H7 (cell line): Measurements from ENCODE around the gene CAMK1D. TPM values are rescaled to one million over a fixed set of nuclear protein-coding genes. Genes with fewer than 3 reads are reported as not detected.
"Not testable (repeated sequence)": the region's sequence is repeated elsewhere in the genome, so short reads cannot be mapped to it uniquely, and the experiment has no call there.

Experiments used
- DNase-seq: peaks from one replicate; pipeline ENCODE4 v3.0.0; 2012
- H3K27me3 ChIP-seq: 2 replicates; pipeline ENCODE4 v1.6.0; 2011; ENCODE audit warnings: mild to moderate bottlenecking, low read length; ENCODE audit not compliant: control insufficient read depth, insufficient read depth
- H3K36me3 ChIP-seq: replicated peaks from 2 replicates; pipeline ENCODE4 v1.5.1; 2011; ENCODE audit warnings: low read length; ENCODE audit not compliant: control insufficient read depth, insufficient read depth
- H3K4me3 ChIP-seq: 2 replicates; pipeline ENCODE4 v1.5.1; 2011; ENCODE audit warnings: low read depth, mild to moderate bottlenecking, control low read depth, low read length, moderate library complexity; ENCODE audit not compliant: insufficient read depth
- total RNA-seq: library from RNA; depleted of rRNA; stranded (reverse); fragments of >200 nt; shearing (Covaris generic); gene quantifications from 2 replicates; pipeline ENCODE4 v1.2.3, GENCODE V29; 2014

Gene CAMK1D
- total RNA-seq, 1 experiment from 2014 or later = 2.9 TPM

GRCh38 chr10:12796401-12797160, 447.2 kb downstream of the CAMK1D start:
- no peaks in the 10 kb centered on the region for H3K27me3 ChIP-seq
- DNase-seq = no peak
- H3K4me3 ChIP-seq = no peak overlapping the region
- no peaks in the 10 kb centered on the region for H3K36me3 ChIP-seq

- no peak for DNase-seq
- Histone ChIP-seq H3K36me3 (no peaks in the 10 kb centered on the region), H3K4me3 (no peak overlapping the region), H3K27me3 (no peaks in the 10 kb centered on the region)
These were observed 448.3 kb downstream of the CAMK1D start for GRCh38 chr10:12797471-12798262.

- H3K27me3 ChIP-seq = no peaks in the 10 kb centered on the region
- no peak for DNase-seq
- no peaks in the 10 kb centered on the region for H3K36me3 ChIP-seq
- no peak overlapping the region for H3K4me3 ChIP-seq
These were observed 449.8 kb downstream of the CAMK1D start for GRCh38 chr10:12799144-12799543.

GRCh38 chr10:12799714-12800113, 450.4 kb downstream of the CAMK1D start:
- no peaks in the 10 kb centered on the region for H3K36me3 ChIP-seq
- no peak for DNase-seq
- no peak overlapping the region for H3K4me3 ChIP-seq
- no peaks in the 10 kb centered on the region for H3K27me3 ChIP-seq

DNA sequence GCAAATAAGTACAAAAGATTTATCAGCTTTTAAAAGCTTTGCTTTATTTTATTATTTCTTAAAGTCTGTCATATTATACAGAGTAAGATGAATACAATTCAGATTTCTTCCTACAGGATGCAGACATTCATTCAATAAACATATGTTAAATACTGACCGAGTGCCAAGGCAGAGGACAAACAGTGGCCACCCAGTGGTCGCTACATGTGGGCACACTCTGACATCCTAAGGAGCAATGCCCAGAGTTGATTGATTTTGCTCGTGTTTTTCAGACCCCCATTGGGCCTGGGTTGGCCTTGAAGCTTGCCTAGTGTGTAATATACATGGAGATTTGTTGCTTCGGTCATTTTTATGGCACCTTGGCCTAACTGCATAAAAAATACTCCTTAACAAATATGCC, 451.0 kb downstream of the CAMK1D start:
- DNase-seq = no peak
- H3K4me3 ChIP-seq = no peak overlapping the region
- no peaks in the 10 kb centered on the region for H3K27me3 ChIP-seq
- H3K36me3 ChIP-seq = no peaks in the 10 kb centered on the region

DNA sequence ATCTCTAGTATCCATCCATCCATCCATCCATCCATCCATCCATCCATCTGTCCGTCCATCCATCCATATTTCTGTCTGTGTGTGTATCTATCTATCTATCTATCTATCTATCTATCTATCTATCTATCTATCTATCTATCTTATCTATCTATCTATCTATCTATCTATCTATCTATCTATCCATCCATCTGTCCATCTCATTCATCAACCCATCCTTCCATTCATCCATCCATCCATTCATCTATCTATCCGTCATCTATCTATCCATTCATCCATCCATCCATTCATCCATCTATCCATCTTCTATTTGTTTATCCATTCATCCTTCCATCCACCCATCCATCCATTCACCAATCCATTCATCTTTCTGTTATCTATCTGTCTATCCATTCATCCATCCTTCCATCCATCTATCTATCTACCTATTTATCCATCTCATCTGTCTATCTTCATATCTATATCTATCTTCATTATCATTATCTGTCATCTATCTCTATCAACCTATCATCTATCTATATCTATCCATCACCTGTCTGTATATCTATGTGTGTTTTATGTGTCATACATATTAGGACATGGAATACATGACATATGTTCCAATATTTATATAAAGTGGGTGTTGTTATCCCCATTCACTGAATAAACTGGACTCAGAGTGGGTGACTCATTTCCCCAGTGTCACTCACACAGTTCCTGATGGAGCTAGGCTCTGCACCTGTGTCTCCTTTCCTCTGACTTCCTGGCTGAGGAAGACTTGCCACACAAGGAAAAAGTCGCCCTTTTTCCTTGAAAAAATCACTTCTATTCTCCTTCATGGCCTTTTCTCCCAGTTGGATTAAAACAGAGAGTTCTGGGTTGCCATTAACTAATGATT, 452.1 kb downstream of the CAMK1D start:
- Histone ChIP-seq H3K4me3 (no peak overlapping the region), H3K36me3 (no peaks in the 10 kb centered on the region), H3K27me3 (no peaks in the 10 kb centered on the region)
- no peak for DNase-seq

- no peaks in the 10 kb centered on the region for H3K36me3 ChIP-seq
- H3K4me3 ChIP-seq = no peak overlapping the region
- DNase-seq = no peak
- H3K27me3 ChIP-seq = no peaks in the 10 kb centered on the region
These were observed 454.4 kb downstream of the CAMK1D start for GRCh38 chr10:12803776-12804175.

DNA sequence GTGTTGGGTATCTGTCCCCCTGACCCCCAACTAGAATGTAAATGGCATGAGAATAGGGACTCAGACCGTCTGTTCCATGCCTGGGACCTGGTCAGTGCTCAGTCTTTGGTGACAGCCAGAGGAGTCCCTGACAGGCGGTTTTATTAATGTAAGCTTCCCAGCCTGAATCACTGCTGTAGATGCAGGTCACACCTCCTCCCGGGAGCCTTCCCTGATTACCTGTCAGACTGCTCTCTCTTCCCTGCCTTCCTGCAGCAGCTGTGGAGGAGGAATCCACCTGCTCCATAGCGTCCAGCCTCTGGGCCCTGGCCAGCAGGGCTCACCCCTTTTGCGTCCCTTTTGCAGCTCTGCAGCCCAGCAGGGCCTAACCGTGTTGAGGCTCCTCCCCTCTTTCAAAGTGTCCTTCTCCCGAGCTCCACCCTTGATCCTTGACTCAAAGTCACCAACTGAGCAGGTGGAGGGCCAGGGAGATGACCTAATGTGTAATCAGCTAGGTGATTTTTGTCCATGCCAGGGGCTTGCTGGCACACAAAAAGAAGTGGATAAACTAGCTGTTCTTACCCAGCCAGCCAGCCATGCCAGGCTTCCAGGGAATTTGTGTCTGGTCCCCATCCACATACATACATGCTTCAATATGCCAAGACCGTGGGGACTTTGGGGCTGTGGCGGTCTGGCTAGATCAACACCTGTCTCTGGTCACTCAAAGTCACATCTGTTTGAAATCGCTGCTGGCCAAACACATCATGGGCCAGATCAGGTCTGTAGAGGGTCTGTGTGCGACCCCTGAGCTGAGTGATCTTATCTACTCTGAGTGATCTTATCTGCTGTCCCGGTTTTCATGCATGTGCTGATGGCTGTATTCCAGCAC, 457.1 kb downstream of the CAMK1D start:
- DNase-seq = no peak
- Histone ChIP-seq H3K4me3 (no peak overlapping the region), H3K36me3 (no peaks in the 10 kb centered on the region), H3K27me3 (no peaks in the 10 kb centered on the region)

DNA sequence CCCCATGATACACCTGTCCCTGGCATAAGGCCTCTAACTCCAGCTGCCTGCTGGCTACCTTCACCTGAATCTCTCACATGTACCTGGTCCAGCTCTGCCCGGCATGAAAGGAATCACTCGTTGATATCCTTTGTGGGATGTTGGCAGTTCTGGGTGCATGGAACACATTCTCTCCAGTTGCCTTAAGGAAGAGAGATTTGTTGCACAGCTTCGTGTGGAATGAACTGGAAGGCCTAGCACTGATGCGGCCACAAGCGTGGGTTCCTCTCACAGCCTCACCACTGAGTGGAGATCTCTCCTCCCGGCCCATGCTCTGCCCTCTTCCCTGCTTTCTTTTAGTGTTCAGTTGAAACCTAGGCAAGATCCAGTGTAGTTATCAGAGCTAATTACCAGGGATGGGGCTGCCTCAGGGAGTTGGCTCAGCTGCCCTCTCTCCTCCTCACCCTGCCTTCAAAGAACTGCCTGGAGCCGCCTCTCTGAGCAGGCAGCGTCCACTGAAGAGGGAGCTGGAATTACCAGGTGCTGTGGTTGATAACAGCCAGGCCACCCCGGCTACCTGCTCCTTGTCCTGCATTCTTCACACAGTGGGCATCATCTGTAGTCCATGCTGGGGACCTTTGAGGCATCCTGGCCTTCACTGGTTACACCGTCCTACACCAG, 457.9 kb downstream of the CAMK1D start:
- Histone ChIP-seq H3K27me3 (no peaks in the 10 kb centered on the region), H3K4me3 (no peak overlapping the region), H3K36me3 (no peaks in the 10 kb centered on the region)
- no peak for DNase-seq

DNA sequence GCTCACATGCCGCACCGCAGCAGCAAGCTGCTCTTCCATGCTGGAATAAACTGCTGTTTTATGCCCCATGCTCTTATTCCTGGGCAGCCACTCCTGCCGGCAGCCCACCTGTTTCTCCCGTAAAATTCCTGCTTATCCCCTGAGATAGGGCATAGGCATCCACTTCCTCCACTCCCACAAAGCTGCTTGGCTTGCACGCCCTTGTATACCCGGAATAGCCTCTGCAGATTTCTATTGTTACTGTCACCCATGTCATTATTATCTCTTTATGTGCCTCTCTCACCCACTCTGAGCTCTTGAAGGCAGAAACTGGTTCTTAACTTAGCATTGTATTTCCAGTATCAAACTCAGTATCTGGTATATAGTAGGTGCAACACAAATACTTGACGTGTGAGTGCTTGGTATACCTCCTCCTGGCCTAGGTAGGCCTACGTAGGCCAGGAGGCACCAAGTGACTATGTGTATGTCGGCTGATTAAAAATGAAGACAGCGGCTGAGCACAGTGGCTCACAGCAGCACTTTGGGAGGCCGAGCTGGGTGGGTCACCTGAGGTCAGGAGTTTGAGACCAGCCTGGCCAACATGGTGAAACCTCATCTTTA, 458.8 kb downstream of the CAMK1D start:
- Histone ChIP-seq H3K27me3 (no peaks in the 10 kb centered on the region), H3K36me3 (no peaks in the 10 kb centered on the region), H3K4me3 (no peak overlapping the region)
- no peak for DNase-seq

DNA sequence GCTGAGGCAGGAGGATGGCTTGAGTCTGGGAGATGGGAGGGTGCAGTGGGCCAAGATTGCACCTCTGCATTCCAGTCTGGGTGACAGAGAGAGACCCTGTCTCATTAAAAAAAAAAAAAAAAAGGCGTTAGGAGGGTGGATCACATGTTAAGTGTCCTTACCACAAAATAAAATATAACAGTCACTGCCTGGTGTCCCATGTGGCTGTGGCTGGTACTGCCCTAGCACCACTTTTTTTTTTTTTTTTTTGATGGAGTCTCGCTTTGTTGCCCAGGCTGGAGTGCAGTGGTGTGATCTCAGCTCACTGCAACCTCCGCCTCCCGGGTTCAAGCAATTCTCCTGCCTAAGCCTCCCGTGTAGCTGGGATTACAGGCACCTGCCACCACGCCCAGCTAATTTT, 460.7 kb downstream of the CAMK1D start:
- H3K36me3 ChIP-seq, H3K27me3 ChIP-seq, DNase-seq, H3K4me3 ChIP-seq: not testable (repeated sequence)

- Histone ChIP-seq H3K27me3 (no peaks in the 10 kb centered on the region), H3K36me3 (no peaks in the 10 kb centered on the region), H3K4me3 (no peak overlapping the region)
- no peak for DNase-seq
These were observed 462.5 kb downstream of the CAMK1D start for GRCh38 chr10:12811826-12812225.

DNA sequence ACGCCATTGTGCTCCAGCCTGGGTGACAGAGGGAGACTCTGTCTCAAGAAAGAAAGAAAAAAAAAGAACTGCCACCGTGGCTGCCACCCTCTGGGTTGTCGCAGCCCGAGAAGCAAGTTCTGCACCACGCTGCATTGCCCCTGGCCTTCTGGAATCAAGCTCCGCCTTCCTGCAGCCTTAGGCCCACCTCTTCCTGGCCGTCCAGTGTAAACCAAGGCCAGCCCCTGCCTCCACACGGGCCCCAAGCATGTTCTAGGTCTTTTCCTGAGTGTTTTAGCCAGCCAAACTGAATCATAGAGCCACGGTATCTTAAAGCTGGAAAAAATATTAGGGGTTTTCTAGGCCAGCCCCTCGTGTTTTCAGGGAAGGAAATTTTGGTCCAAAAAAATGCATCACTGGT, 463.2 kb downstream of the CAMK1D start:
- H3K4me3 ChIP-seq = no peak overlapping the region
- H3K36me3 ChIP-seq = no peaks in the 10 kb centered on the region
- peak; percentile 52 for DNase-seq
- no peaks in the 10 kb centered on the region for H3K27me3 ChIP-seq
